Karpas-422 (cell line): Measurements from ENCODE around the gene KRT2. TPM values are rescaled to one million over a fixed set of nuclear protein-coding genes. Genes with fewer than 3 reads are reported as not detected.

Experiments used
- DNase-seq: peaks from one replicate; pipeline ENCODE4 v3.0.0-alpha.2; 2015
- H2AFZ ChIP-seq: fragments of 200-600 bp; sonication (generic); 2 replicates; pipeline ENCODE4 v1.6.1; 2014; ENCODE audit warnings: antibody characterized with exemption, low read length, mixed read lengths
- H3K27ac ChIP-seq: fragments of 200-600 bp; sonication (generic); 2 replicates; pipeline ENCODE4 v1.5.1; 2014; ENCODE audit warnings: mild to moderate bottlenecking, low read length, moderate library complexity
- H3K27me3 ChIP-seq: fragments of 200-600 bp; sonication (generic); 2 replicates; pipeline ENCODE4 v1.6.1; 2014; ENCODE audit warnings: low read length, mixed read lengths
- H3K36me3 ChIP-seq: fragments of 200-600 bp; sonication (generic); 2 replicates; pipeline ENCODE4 v1.6.1; 2014; ENCODE audit warnings: low read length, mixed read lengths; ENCODE audit not compliant: insufficient read depth
- H3K4me1 ChIP-seq: fragments of 200-600 bp; sonication (generic); 2 replicates; pipeline ENCODE4 v1.6.1; 2014; ENCODE audit warnings: mild to moderate bottlenecking, low read length, mixed read lengths
- H3K4me2 ChIP-seq: fragments of 200-600 bp; sonication (generic); 2 replicates; pipeline ENCODE4 v1.6.1; 2014; ENCODE audit warnings: low read length, low read depth, mild to moderate bottlenecking; ENCODE audit not compliant: poor library complexity, severe bottlenecking
- H3K4me3 ChIP-seq: fragments of 200-600 bp; sonication (generic); 2 replicates; pipeline ENCODE4 v1.5.1; 2014; ENCODE audit warnings: mild to moderate bottlenecking, antibody characterized with exemption, low read length, mixed read lengths
- H3K79me2 ChIP-seq: fragments of 200-600 bp; sonication (generic); 2 replicates; pipeline ENCODE4 v1.6.1; 2014; ENCODE audit warnings: mild to moderate bottlenecking, low read length, mixed read lengths
- H3K9ac ChIP-seq: fragments of 200-600 bp; sonication (generic); 2 replicates; pipeline ENCODE4 v1.6.0; 2014; ENCODE audit warnings: low read length
- H3K9me2 ChIP-seq: fragments of 200-600 bp; sonication (generic), shearing (Covaris generic); replicated peaks from 2 replicates; pipeline ENCODE4 v1.6.0; 2014; ENCODE audit warnings: mild to moderate bottlenecking, low read length, moderate library complexity; ENCODE audit not compliant: insufficient read depth
- H3K9me3 ChIP-seq: fragments of 300-700, 200-600 bp; sonication (generic); 2 replicates; pipeline ENCODE4 v1.6.1; 2014; ENCODE audit warnings: low read length, mixed read lengths
- H4K20me1 ChIP-seq: fragments of 200-600 bp; sonication (generic); 2 replicates; pipeline ENCODE4 v1.6.1; 2014; ENCODE audit warnings: mild to moderate bottlenecking, antibody characterized with exemption, low read length, low read depth; ENCODE audit not compliant: insufficient read depth
- total RNA-seq: library from RNA; depleted of rRNA; stranded (reverse); fragments of >200 nt; shearing (Covaris generic); gene quantifications from 2 replicates; pipeline ENCODE4 v1.2.3, GENCODE V29; 2014; ENCODE audit warnings: low replicate concordance

The KRT2 gene
- total RNA-seq, 1 experiment from 2014 or later, result not detected

- Histone ChIP-seq H3K9ac (no peak overlapping the region), H3K4me3 (no peak overlapping the region), H2AFZ (no peak overlapping the region), H3K36me3 (no peaks in the 10 kb centered on the region), H3K4me2 (no peak overlapping the region), H3K9me2 (no peaks in the 10 kb centered on the region), H3K27ac (no peak overlapping the region), H3K9me3 (no peaks in the 10 kb centered on the region), H3K79me2 (no peaks in the 10 kb centered on the region), H3K4me1 (no peaks in the 10 kb centered on the region), H3K27me3 (no peaks in the 10 kb centered on the region), H4K20me1 (no peaks in the 10 kb centered on the region)
- no peak for DNase-seq
Observed at GRCh38 chr12:52643233-52644077, 8.6 kb downstream of the KRT2 start.

GRCh38 chr12:52641468-52641867 is 10.5 kb downstream of the KRT2 start:
- H3K79me2 ChIP-seq, result no peaks in the 10 kb centered on the region
- H3K27ac ChIP-seq, result no peak overlapping the region
- no peaks in the 10 kb centered on the region for H4K20me1 ChIP-seq
- H3K4me2 ChIP-seq, result no peak overlapping the region
- no peaks in the 10 kb centered on the region for H3K4me1 ChIP-seq
- H3K9me3 ChIP-seq, result no peaks in the 10 kb centered on the region
- H2AFZ ChIP-seq, result no peak overlapping the region
- no peak overlapping the region for H3K4me3 ChIP-seq
- no peaks in the 10 kb centered on the region for H3K9me2 ChIP-seq
- H3K27me3 ChIP-seq, result no peaks in the 10 kb centered on the region
- DNase-seq, result no peak
- no peak overlapping the region for H3K9ac ChIP-seq
- H3K36me3 ChIP-seq, result no peaks in the 10 kb centered on the region

- H3K27me3 ChIP-seq, result no peaks in the 10 kb centered on the region; the same call in 1 of the 2 replicates
- DNase-seq, result no peak
- no peak overlapping the region for H3K9ac ChIP-seq
- H3K9me3 ChIP-seq, result no peaks in the 10 kb centered on the region
- no peak overlapping the region for H3K27ac ChIP-seq
- no peaks in the 10 kb centered on the region for H3K36me3 ChIP-seq
- H3K4me2 ChIP-seq, result no peak overlapping the region
- H2AFZ ChIP-seq, result no peak overlapping the region
- no peaks in the 10 kb centered on the region for H3K9me2 ChIP-seq
- H3K4me1 ChIP-seq, result no peaks in the 10 kb centered on the region
- no peaks in the 10 kb centered on the region; the same call in 1 of the 2 replicates for H4K20me1 ChIP-seq
- H3K79me2 ChIP-seq, result no peaks in the 10 kb centered on the region
- no peak overlapping the region for H3K4me3 ChIP-seq
Observed at GRCh38 chr12:52637299-52637698, 14.7 kb downstream of the KRT2 start.

GRCh38 chr12:52636592-52637258 is 15.3 kb downstream of the KRT2 start:
- H4K20me1 ChIP-seq, result no peaks in the 10 kb centered on the region; the same call in 1 of the 2 replicates
- no peak for DNase-seq
- no peak overlapping the region for H3K4me3 ChIP-seq
- H3K79me2 ChIP-seq, result no peaks in the 10 kb centered on the region
- H3K27ac ChIP-seq, result no peak overlapping the region
- H3K4me1 ChIP-seq, result no peaks in the 10 kb centered on the region
- H3K9me2 ChIP-seq, result no peaks in the 10 kb centered on the region
- H3K9me3 ChIP-seq, result no peaks in the 10 kb centered on the region
- no peak overlapping the region for H3K9ac ChIP-seq
- no peak overlapping the region for H3K4me2 ChIP-seq
- H3K27me3 ChIP-seq, result no peaks in the 10 kb centered on the region; the same call in 1 of the 2 replicates
- H2AFZ ChIP-seq, result no peak overlapping the region
- H3K36me3 ChIP-seq, result no peaks in the 10 kb centered on the region

- Histone ChIP-seq H3K27me3 (no peaks in the 10 kb centered on the region; the same call in 1 of the 2 replicates), H3K4me1 (no peaks in the 10 kb centered on the region), H3K79me2 (no peaks in the 10 kb centered on the region), H3K4me3 (no peak overlapping the region), H2AFZ (no peak overlapping the region), H3K9me3 (no peaks in the 10 kb centered on the region), H3K9me2 (no peaks in the 10 kb centered on the region), H3K4me2 (no peak overlapping the region), H4K20me1 (no peaks in the 10 kb centered on the region; the same call in 1 of the 2 replicates), H3K36me3 (no peaks in the 10 kb centered on the region), H3K9ac (no peak overlapping the region), H3K27ac (no peak overlapping the region)
- no peak for DNase-seq
Observed at GRCh38 chr12:52636189-52636588, 15.8 kb downstream of the KRT2 start.

- Histone ChIP-seq H4K20me1 (no peaks in the 10 kb centered on the region; the same call in 1 of the 2 replicates), H3K9ac (no peak overlapping the region), H3K4me1 (no peaks in the 10 kb centered on the region), H3K27ac (no peak overlapping the region), H3K9me3 (no peaks in the 10 kb centered on the region), H2AFZ (no peak overlapping the region), H3K36me3 (no peaks in the 10 kb centered on the region), H3K4me2 (no peak overlapping the region), H3K27me3 (no peaks in the 10 kb centered on the region; the same call in 1 of the 2 replicates), H3K4me3 (no peak overlapping the region), H3K79me2 (no peaks in the 10 kb centered on the region), H3K9me2 (no peaks in the 10 kb centered on the region)
- DNase-seq, result no peak
Observed at GRCh38 chr12:52634266-52635056, 17.6 kb downstream of the KRT2 start.

GRCh38 chr12:52633383-52633782 is 18.6 kb downstream of the KRT2 start:
- no peaks in the 10 kb centered on the region; the same call in 1 of the 2 replicates for H3K27me3 ChIP-seq
- H3K4me3 ChIP-seq, result no peak overlapping the region
- no peaks in the 10 kb centered on the region for H3K9me3 ChIP-seq
- H3K4me2 ChIP-seq, result no peak overlapping the region
- H3K9ac ChIP-seq, result no peak overlapping the region
- H3K27ac ChIP-seq, result no peak overlapping the region
- H3K36me3 ChIP-seq, result no peaks in the 10 kb centered on the region
- H3K79me2 ChIP-seq, result no peaks in the 10 kb centered on the region
- H2AFZ ChIP-seq, result no peak overlapping the region
- H3K9me2 ChIP-seq, result no peaks in the 10 kb centered on the region
- no peaks in the 10 kb centered on the region for H3K4me1 ChIP-seq
- DNase-seq, result no peak
- H4K20me1 ChIP-seq, result no peaks in the 10 kb centered on the region; the same call in 1 of the 2 replicates

GRCh38 chr12:52632656-52633055 is 19.4 kb downstream of the KRT2 start:
- H3K36me3 ChIP-seq, result no peaks in the 10 kb centered on the region
- H3K9me2 ChIP-seq, result no peaks in the 10 kb centered on the region
- no peak overlapping the region for H3K4me3 ChIP-seq
- H4K20me1 ChIP-seq, result no peaks in the 10 kb centered on the region; the same call in 1 of the 2 replicates
- H3K27ac ChIP-seq, result no peak overlapping the region
- no peak overlapping the region for H2AFZ ChIP-seq
- no peaks in the 10 kb centered on the region for H3K79me2 ChIP-seq
- no peak overlapping the region for H3K9ac ChIP-seq
- H3K4me1 ChIP-seq, result no peaks in the 10 kb centered on the region
- H3K27me3 ChIP-seq, result no peaks in the 10 kb centered on the region; the same call in 1 of the 2 replicates
- H3K9me3 ChIP-seq, result no peaks in the 10 kb centered on the region
- DNase-seq, result no peak
- no peak overlapping the region for H3K4me2 ChIP-seq
